ENCODE results near the gene PYROXD2. TPM values are rescaled to one million over a fixed set of nuclear protein-coding genes. Genes with fewer than 3 reads are reported as not detected.
"Not testable (repeated sequence)": the region's sequence is repeated elsewhere in the genome, so short reads cannot be mapped to it uniquely, and the experiment has no call there.

The PYROXD2 gene
- total RNA-seq, 3 donors from 2014 or later = 6.3 to 11.6 (median 9.7) TPM

- H3K9me3 ChIP-seq = peaks cover 6% of the 10 kb centered on the region
- no peak overlapping the region for H3K4me3 ChIP-seq
- ATAC-seq (peak; percentile 60), DNase-seq (peak; percentile 48 to 80 (median 64))
- H3K4me1 ChIP-seq (ENCODE audit: low read depth) = no peaks in the 10 kb centered on the region
- H3K36me3 ChIP-seq (ENCODE audit: low read depth) = no peaks in the 10 kb centered on the region
- intact Hi-C loops (cut with DNase I, micrococcal nuclease) = no loop called here
- TF ChIP-seq CTCF (IDR thresholded peaks at IDR 0.05) = no peak
Observed at GRCh38 chr10:98344589-98345038, 70.4 kb downstream of the PYROXD2 start.

- DNase-seq; H3K4me3 ChIP-seq; intact Hi-C loops (cut with DNase I, micrococcal nuclease); H3K4me1 ChIP-seq (ENCODE audit: low read depth); ATAC-seq; H3K9me3 ChIP-seq; H3K36me3 ChIP-seq (ENCODE audit: low read depth): not testable (repeated sequence)
Observed at GRCh38 chr10:98341701-98342100, 73.3 kb downstream of the PYROXD2 start.

GRCh38 chr10:98340940-98341310 lies 74.1 kb downstream of the PYROXD2 start:
- ATAC-seq (no peak), DNase-seq (no peak)
- Histone ChIP-seq H3K36me3 (ENCODE audit: low read depth) (no peaks in the 10 kb centered on the region), H3K9me3 (no peaks in the 10 kb centered on the region), H3K4me3 (no peak overlapping the region), H3K4me1 (ENCODE audit: low read depth) (no peaks in the 10 kb centered on the region)
- intact Hi-C loops (cut with DNase I, micrococcal nuclease) = no loop called here
- TF ChIP-seq CTCF (IDR thresholded peaks at IDR 0.05) = no peak

GRCh38 chr10:98340261-98340939 lies 74.6 kb downstream of the PYROXD2 start:
- ATAC-seq (peak; percentile 20), DNase-seq (no peak)
- no peak for TF ChIP-seq CTCF (IDR thresholded peaks at IDR 0.05)
- H3K4me3 ChIP-seq = no peak overlapping the region
- intact Hi-C loops (cut with DNase I, micrococcal nuclease) = no loop called here
- H3K36me3 ChIP-seq (ENCODE audit: low read depth) = no peaks in the 10 kb centered on the region
- H3K4me1 ChIP-seq (ENCODE audit: low read depth) = no peaks in the 10 kb centered on the region
- no peaks in the 10 kb centered on the region for H3K9me3 ChIP-seq

GRCh38 chr10:98339799-98340198 lies 75.2 kb downstream of the PYROXD2 start:
- intact Hi-C loops (cut with DNase I, micrococcal nuclease) = no loop called here
- DNase-seq = no peak

More at GRCh38 chr10:98339799-98340198, 75.2 kb downstream of the PYROXD2 start:
- Histone ChIP-seq H3K4me3 (no peak overlapping the region), H3K36me3 (ENCODE audit: low read depth) (no peaks in the 10 kb centered on the region), H3K9me3 (no peaks in the 10 kb centered on the region), H3K4me1 (ENCODE audit: low read depth) (no peaks in the 10 kb centered on the region)
- ATAC-seq = peak; percentile 68
- TF ChIP-seq CTCF (IDR thresholded peaks at IDR 0.05) = no peak

All from mucosa of descending colon (tissue), 3 donors.